ENCODE measurements around the gene ENPP5.
A peak's percentile ranks its signal among the peaks of the same experiment; 100 is the strongest.

ENPP5 gene, protein sequence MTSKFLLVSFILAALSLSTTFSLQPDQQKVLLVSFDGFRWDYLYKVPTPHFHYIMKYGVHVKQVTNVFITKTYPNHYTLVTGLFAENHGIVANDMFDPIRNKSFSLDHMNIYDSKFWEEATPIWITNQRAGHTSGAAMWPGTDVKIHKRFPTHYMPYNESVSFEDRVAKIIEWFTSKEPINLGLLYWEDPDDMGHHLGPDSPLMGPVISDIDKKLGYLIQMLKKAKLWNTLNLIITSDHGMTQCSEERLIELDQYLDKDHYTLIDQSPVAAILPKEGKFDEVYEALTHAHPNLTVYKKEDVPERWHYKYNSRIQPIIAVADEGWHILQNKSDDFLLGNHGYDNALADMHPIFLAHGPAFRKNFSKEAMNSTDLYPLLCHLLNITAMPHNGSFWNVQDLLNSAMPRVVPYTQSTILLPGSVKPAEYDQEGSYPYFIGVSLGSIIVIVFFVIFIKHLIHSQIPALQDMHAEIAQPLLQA

DNA sequence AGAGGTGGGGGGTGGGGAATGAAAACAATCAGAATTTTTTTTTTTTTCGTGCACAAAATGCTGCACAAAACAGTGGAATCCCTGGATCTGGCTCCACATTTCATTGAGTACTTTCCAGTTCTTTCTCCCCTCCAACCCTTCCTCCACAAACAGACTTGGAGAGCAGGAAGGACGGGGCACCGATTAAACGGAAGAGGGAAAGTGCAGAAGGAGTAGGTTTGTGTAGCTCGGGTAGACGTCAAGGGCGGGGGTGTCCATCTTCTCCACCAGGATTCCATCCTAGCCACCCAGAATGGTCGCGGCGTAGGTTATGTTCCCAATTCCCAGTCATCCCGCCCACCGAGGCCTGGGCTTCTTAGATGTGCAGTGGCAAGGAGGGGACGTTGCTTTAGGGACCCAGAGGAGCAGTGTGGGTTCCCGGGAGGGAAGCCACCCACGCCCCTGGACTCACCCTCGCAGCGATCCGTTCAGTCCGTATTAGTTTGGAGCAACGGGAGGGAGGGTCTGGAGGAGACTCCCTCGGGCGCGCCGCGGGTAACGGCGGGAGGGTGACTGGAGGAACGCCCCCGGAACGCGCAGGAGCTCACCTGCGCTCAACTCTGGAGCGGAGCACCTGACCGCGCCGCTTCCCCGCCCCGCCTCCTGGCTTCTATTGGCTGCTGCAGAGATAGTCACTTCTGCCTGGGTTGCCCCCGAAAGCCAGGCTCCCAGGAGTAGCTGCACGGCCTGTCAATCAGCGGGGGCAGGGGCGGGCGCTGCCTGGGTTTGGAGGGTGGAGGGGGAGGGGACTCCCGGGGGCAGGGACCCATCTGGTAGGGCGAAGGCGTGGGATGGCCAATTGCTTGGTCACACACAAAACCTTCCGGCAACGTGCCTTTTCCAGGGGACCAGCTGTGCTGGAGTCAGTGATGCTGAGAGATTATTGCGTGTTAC lies at the start of gene ENPP5:
ENPP5 (minus strand) TSS at position 624 of the 933 bp plus-strand sequence. CDS start 2,718 bp downstream, outside the sequence.
- DNase-seq, result no peak

- DNase-seq, result no peak
These were observed 48.9 kb upstream of the ENPP5 start for GRCh38 chr6:46219661-46220060.

GRCh38 chr6:46218457-46218856 lies 47.7 kb upstream of the ENPP5 start:
- no peak for DNase-seq

DNA sequence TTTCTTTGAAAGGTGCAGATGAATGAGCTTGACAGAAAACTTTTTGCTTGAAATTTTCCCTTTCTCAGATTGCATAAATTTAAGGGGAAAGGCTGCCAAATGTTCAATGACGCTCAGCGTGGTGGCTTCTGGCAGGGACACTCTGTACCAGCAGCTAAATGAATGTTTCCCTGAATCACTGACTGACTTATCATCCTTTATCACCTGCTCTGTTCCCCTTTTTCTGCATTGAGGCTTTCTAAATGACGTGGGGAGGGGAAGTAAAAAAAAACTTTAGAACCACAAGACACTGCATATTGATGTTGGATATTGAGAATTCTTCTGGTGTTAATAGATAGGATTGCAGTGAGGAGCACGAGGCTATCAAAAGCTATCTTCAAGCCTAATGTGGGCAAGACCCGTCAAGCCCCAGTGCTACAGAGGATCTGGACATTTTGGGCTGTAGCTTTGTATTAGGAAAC lies 46.9 kb upstream of the ENPP5 start:
- no peak for DNase-seq

GRCh38 chr6:46216879-46217278 lies 46.1 kb upstream of the ENPP5 start:
- DNase-seq, result no peak

DNA sequence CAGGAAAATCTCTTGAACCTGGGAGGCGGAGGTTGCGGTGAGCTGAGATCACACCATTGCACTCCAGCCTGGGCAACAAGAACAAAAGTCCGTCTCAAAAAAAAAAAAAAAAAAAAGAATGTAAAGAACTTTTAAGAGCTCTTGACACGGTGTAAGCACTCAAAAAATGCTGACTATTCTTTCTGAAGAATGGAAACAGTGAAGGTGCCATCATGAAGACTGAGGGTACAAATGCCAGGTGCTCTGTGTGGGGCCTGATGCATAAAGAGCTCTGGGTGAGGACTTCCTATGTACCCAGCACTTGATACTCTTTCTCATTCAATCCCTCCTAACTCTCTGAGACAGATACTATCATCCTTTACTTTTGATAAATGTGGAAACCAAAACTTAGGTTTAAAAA lies 45.0 kb upstream of the ENPP5 start:
- no peak for DNase-seq

- DNase-seq, result no peak
These were observed 44.4 kb upstream of the ENPP5 start for GRCh38 chr6:46215213-46215612.

DNA sequence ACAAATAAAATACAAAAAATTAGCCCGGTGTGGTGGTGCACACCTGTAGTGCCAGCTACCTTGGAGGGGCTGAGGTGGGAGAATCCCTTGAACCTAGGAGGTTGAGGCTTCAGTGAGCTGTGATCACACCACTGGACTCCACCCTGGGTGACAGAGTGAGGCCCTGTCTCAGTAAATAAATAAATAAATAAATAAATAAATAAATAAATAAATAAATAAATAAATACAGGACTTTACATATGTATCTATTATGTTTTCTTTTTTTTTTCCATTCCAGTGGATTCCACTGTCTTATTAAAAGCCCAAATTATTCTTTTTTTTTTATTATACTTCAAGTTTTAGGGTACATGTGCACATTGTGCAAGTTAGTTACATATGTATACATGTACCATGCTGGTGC lies 41.1 kb upstream of the ENPP5 start:
- no peak for DNase-seq

GRCh38 chr6:46210294-46210693 lies 39.5 kb upstream of the ENPP5 start:
- no peak for DNase-seq

DNA sequence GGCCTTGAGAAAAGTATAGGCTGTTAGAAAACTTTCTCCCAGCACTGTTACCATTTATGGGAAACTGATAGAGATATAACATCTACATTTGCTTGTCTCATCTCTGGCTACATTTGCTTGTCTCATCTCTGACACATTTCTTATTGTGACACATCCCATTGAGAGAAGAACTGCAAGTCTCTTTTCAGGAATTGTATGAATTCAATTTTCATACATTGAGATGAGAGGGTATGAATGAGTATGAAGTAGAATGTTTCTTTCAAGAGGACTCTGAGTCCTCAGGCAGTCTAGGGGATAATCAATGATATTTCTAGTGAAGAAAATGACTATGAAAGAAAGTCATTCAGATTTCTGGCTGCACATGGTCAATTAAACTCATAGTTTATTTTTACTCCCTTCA lies 37.5 kb upstream of the ENPP5 start:
- no peak for DNase-seq

DNA sequence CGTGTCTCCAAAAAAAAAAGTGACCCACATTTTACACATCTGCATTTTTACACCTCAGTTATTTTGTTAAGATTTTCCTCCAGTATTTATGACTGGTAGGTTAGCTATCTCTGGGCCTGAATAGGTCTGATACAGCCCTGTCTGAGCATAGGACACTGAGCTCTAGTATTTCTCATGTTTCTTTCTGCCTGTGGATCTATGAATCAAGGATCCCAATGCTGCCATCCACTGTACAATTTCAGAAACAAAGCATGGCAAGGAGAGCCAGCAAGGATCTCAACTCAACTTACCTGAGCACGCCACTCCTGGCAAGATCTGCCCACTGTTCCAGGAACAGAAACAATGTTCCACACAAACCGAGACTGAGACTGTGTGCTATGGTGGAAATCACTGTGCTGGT lies 36.4 kb upstream of the ENPP5 start:
- DNase-seq, result no peak

GRCh38 chr6:46204880-46205650 lies 34.3 kb upstream of the ENPP5 start:
- no peak for DNase-seq

GRCh38 chr6:46203391-46204177 lies 32.8 kb upstream of the ENPP5 start:
- no peak for DNase-seq

- no peak for DNase-seq
These were observed 30.9 kb upstream of the ENPP5 start for GRCh38 chr6:46201702-46202101.

DNA sequence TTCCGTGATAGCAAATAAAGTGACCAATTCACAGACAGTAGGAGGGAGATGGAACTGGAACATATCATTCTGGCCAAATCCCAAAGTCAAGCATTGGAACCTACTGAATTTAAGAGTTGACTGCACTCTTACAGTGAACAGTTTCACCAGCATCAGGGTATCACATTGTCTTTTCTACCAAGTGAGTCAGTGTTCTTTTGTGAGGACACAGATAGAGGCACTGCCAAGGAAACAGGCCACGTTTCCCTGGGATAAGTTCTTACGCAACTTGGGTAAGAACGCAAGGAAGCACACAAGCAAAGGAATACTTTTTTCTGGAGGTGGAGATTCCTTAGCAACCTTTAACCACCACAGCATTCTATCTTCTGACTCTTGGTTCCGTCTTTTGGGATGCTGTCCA lies 28.6 kb upstream of the ENPP5 start:
- no peak for DNase-seq

DNA sequence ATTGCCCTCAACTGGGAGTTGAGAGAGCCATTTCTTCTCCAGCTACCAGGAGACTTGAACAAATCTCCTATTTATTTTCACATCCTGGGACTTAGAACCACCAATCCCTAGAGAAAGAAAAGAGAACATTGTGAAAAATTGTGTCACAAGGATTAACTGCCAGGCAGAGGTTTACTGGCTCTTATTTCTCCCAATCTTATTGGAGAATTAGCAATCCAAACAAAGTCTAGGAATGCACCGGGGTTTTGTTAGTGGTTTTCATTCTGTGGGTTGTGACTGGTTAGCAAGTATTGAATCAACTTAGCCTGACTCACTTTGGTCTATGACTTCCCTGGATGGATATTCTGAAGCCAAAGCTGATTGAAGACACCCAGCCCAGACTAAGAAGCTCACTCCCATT lies 21.2 kb upstream of the ENPP5 start:
- DNase-seq, result peak; percentile 85

- DNase-seq, result no peak
These were observed 20.1 kb upstream of the ENPP5 start for GRCh38 chr6:46190889-46191288.

DNA sequence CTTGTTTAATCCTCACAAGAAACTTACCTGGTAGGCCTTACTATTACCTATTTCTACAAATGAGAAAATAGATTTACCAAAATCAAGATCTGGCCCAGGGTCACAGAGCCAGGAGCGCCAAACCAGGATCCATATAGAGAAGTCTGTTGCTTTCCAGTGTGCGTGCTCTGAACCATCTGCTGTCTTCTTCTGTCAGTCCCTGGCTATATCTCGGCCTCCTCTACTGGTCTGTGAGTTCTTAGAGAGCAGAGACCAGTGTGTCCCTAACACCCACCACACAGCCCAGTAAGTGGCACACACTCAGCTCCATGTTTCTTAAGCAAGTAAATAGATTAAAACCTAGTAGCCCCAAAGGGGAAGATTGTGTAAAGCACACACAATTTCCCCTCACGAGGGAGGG lies 18.9 kb upstream of the ENPP5 start:
- no peak for DNase-seq

DNA sequence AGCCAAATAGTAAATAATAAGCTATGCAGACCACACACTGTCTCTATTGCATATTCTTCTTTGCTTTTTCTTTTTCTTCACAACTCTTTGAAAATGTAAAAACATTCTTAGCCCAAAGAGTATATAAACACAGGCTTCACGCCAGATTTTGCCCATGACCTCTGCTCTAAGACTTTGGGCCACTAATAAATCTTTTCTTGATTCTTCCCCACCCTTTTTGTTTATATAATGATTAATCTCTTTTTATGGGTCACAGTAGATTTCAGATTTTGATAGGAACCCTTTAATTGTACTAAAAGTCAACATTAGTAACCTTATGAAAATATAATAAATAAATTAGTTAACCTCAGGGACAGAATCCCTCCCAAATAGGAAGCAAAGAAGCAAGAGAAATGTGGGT lies 15.8 kb upstream of the ENPP5 start:
- no peak for DNase-seq

DNA sequence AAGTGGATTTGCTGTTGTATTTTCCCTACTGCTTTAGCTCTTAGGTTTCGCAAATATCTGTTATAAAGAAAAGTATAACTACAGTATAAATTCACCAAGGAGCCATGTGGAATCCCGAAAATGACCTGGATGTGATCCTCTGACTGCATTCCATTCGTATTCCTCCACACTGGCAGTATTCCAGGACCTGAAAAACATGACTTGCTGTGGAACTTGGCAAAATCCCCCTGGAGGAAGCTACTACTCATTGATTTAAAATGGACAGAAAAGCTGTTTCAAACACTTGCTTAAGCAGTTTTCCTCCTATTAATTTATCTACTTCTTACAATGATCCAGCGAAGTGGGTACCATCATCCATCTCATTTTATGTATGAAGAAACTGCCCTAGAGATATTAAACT lies 13.3 kb upstream of the ENPP5 start:
- peak; percentile 93 for DNase-seq

DNA sequence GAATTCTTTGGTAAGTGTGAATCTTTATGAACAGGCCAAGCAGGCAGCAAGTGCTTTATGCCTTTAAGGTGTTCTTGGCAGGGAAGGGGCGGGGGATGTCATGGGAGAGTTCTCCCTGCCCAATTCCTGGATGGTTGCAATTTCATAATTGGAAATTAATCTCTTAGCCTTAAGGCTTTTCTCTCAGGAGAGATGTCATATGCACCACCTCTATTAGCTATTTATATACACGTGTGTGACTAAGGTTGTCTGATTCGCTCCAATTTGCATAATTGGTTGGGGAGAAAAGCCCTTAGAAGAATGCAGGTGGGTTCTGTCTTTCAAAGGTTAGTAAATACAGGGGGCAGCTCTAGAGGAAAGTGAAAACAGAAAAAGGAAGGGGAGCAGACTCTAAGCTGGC lies 5.2 kb upstream of the ENPP5 start:
- DNase-seq, result no peak

- no peak for DNase-seq
These were observed 4.7 kb upstream of the ENPP5 start for GRCh38 chr6:46175446-46175845.

All from fibroblast of skin of right quadriceps (primary cell).